Measurements from ENCODE around the gene DDX1.

DDX1 gene

DNA sequence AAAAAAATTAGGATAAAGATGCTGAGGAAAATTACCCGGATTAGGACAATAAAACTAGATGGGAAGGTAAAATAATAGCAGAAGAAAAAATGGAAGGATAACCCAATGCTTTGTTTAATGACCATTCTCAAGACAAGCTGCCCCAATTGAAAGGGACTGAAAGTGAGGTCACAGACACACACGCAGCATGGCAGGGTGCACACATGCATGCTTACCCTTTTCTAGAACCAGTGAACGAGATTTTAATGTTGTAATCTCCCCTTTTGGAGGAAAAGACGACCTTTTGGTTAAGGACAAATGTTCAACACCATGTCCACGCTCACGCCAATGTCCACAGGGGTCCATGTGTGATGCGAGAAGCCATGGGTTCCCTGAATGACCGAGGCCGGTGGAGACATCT lies 70.9 kb downstream of the DDX1 start:
- no peaks in the 10 kb centered on the region for H3K36me3 ChIP-seq (ENCODE audit: control insufficient read depth in 4 of 4, insufficient read depth in 4 of 4, low read length in 3 of 4)
- H3K27me3 ChIP-seq (replicated peaks in 2 of 5; ENCODE audit: control insufficient read depth in 4 of 5, insufficient read depth in 5 of 5, low read length in 4 of 5) = no peaks in the 10 kb centered on the region
- ChIA-PET POLR2A (interaction anchor here (0.7 kb wide), 1 partner anchor 598 kb away, joined by 3 read pairs; no protein-coding TSS in a partner anchor), CTCF (no interaction called here)
- no peaks in the 10 kb centered on the region for H3K4me1 ChIP-seq (ENCODE audit: control extremely low read depth in 1 of 4, control insufficient read depth in 4 of 4, insufficient read depth in 4 of 4, low read length in 3 of 4)
- H3K9me3 ChIP-seq (ENCODE audit: control extremely low read depth in 1 of 5, control insufficient read depth in 4 of 5, insufficient read depth in 2 of 5, low read depth in 1 of 5, low read length in 4 of 5) = peaks cover 0 to 8% (median 0%) of the 10 kb centered on the region in 5 experiments
- DNase-seq = no peak
- WGBS (ENCODE audit: insufficient coverage) = 95% methylated on average over 9 of the region's 9 CpGs
- no peak overlapping the region for H3K4me3 ChIP-seq (ENCODE audit: control insufficient read depth in 1 of 7, extremely low read depth in 1 of 7, insufficient read depth in 4 of 7, low read depth in 2 of 7, low read length in 6 of 7)
- H3K27ac ChIP-seq (ENCODE audit: insufficient read depth in 1 of 2, low read depth in 1 of 2, low read length in 2 of 2, poor library complexity in 1 of 2, severe bottlenecking in 2 of 2) = no peak overlapping the region

- Histone ChIP-seq H3K36me3 (ENCODE audit: control insufficient read depth in 4 of 4, insufficient read depth in 4 of 4, low read length in 3 of 4) (no peaks in the 10 kb centered on the region), H3K4me3 (ENCODE audit: control insufficient read depth in 1 of 7, extremely low read depth in 1 of 7, insufficient read depth in 4 of 7, low read depth in 2 of 7, low read length in 6 of 7) (no peak overlapping the region), H3K4me1 (ENCODE audit: control extremely low read depth in 1 of 4, control insufficient read depth in 4 of 4, insufficient read depth in 4 of 4, low read length in 3 of 4) (no peaks in the 10 kb centered on the region), H3K27me3 (replicated peaks in 2 of 5; ENCODE audit: control insufficient read depth in 4 of 5, insufficient read depth in 5 of 5, low read length in 4 of 5) (no peaks in the 10 kb centered on the region), H3K27ac (ENCODE audit: insufficient read depth in 1 of 2, low read depth in 1 of 2, low read length in 2 of 2, poor library complexity in 1 of 2, severe bottlenecking in 2 of 2) (no peak overlapping the region), H3K9me3 (ENCODE audit: control extremely low read depth in 1 of 5, control insufficient read depth in 4 of 5, insufficient read depth in 2 of 5, low read depth in 1 of 5, low read length in 4 of 5) (peaks cover 0 to 5% (median 0%) of the 10 kb centered on the region in 5 experiments)
- ChIA-PET CTCF (no interaction called here), POLR2A (no interaction called here)
- 100% methylated on average over 4 of the region's 4 CpGs for WGBS (ENCODE audit: insufficient coverage)
- no peak for DNase-seq
Observed at GRCh38 chr2:15663802-15664201, 72.1 kb downstream of the DDX1 start.

GRCh38 chr2:15664273-15665066 lies 72.8 kb downstream of the DDX1 start:
- ChIA-PET POLR2A (no interaction called here), CTCF (no interaction called here)
- Histone ChIP-seq H3K4me3 (ENCODE audit: control insufficient read depth in 1 of 7, extremely low read depth in 1 of 7, insufficient read depth in 4 of 7, low read depth in 2 of 7, low read length in 6 of 7) (no peak overlapping the region), H3K27ac (ENCODE audit: insufficient read depth in 1 of 2, low read depth in 1 of 2, low read length in 2 of 2, poor library complexity in 1 of 2, severe bottlenecking in 2 of 2) (no peak overlapping the region), H3K4me1 (ENCODE audit: control extremely low read depth in 1 of 4, control insufficient read depth in 4 of 4, insufficient read depth in 4 of 4, low read length in 3 of 4) (no peaks in the 10 kb centered on the region), H3K36me3 (ENCODE audit: control insufficient read depth in 4 of 4, insufficient read depth in 4 of 4, low read length in 3 of 4) (no peaks in the 10 kb centered on the region), H3K9me3 (ENCODE audit: control extremely low read depth in 1 of 5, control insufficient read depth in 4 of 5, insufficient read depth in 2 of 5, low read depth in 1 of 5, low read length in 4 of 5) (peaks cover 0 to 3% (median 0%) of the 10 kb centered on the region in 5 experiments), H3K27me3 (replicated peaks in 2 of 5; ENCODE audit: control insufficient read depth in 4 of 5, insufficient read depth in 5 of 5, low read length in 4 of 5) (no peaks in the 10 kb centered on the region)
- no peak for DNase-seq
- WGBS (ENCODE audit: insufficient coverage) = 97% methylated on average over 31 of the region's 31 CpGs

DNA sequence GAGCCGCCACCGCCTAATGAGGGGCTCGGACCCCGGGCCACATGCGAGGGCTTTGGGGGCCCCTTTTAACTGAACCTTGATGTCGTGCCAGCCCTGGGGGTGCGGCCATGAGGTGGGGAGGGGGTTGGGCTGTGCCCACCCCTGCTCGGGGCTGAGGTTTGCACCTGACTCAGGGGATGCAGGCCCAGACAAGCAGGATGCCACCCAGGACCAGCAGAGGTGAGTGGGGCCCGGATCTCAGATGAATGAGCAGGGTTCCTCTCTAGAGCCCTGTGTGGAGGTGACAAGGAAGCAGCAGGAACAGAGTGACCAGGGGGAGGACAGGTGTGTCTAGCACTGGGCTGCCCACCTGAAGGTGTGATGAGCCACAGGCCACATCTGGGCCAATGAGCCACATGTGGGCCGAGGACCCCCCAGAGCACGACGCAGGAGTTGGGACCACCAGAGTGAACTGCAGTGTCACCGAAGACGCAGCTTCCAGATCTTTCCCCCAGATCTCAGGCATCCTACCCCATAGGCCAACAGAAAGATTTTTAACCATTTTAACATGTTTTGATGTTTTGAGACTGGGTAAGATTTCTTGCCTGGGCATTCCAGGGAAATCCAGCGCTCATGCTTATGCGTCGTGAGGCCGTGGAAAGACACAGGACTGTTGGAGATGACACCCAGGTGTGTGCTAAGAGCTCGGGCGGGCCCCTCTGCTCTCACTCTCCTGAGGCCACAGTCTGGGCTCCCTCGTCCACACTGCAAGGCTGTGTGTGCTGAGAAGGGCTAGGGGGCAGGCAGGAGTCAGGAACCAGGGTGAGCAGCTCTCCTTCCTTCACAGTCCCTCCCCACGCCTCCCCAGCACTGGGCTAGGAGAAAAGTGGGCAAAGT lies 73.6 kb downstream of the DDX1 start:
- Histone ChIP-seq H3K27me3 (replicated peaks in 2 of 5; ENCODE audit: control insufficient read depth in 4 of 5, insufficient read depth in 5 of 5, low read length in 4 of 5) (no peaks in the 10 kb centered on the region), H3K4me3 (ENCODE audit: control insufficient read depth in 1 of 7, extremely low read depth in 1 of 7, insufficient read depth in 4 of 7, low read depth in 2 of 7, low read length in 6 of 7) (no peak overlapping the region), H3K9me3 (ENCODE audit: control extremely low read depth in 1 of 5, control insufficient read depth in 4 of 5, insufficient read depth in 2 of 5, low read depth in 1 of 5, low read length in 4 of 5) (peaks cover 0 to 3% (median 0%) of the 10 kb centered on the region in 5 experiments), H3K36me3 (ENCODE audit: control insufficient read depth in 4 of 4, insufficient read depth in 4 of 4, low read length in 3 of 4) (no peaks in the 10 kb centered on the region), H3K27ac (ENCODE audit: insufficient read depth in 1 of 2, low read depth in 1 of 2, low read length in 2 of 2, poor library complexity in 1 of 2, severe bottlenecking in 2 of 2) (no peak overlapping the region), H3K4me1 (ENCODE audit: control extremely low read depth in 1 of 4, control insufficient read depth in 4 of 4, insufficient read depth in 4 of 4, low read length in 3 of 4) (no peaks in the 10 kb centered on the region)
- DNase-seq = no peak
- POLR2A ChIA-PET = no interaction called here
- CTCF ChIA-PET = no interaction called here
- WGBS (ENCODE audit: insufficient coverage) = 99% methylated on average over 21 of the region's 22 CpGs

- CTCF ChIA-PET = no interaction called here
- DNase-seq = no peak
- no peak overlapping the region for H3K4me3 ChIP-seq (ENCODE audit: control insufficient read depth in 1 of 7, extremely low read depth in 1 of 7, insufficient read depth in 4 of 7, low read depth in 2 of 7, low read length in 6 of 7)
- H3K27me3 ChIP-seq (replicated peaks in 2 of 5; ENCODE audit: control insufficient read depth in 4 of 5, insufficient read depth in 5 of 5, low read length in 4 of 5) = no peaks in the 10 kb centered on the region
- H3K9me3 ChIP-seq (ENCODE audit: control extremely low read depth in 1 of 5, control insufficient read depth in 4 of 5, insufficient read depth in 2 of 5, low read depth in 1 of 5, low read length in 4 of 5) = peaks cover 0 to 3% (median 0%) of the 10 kb centered on the region in 5 experiments
- H3K4me1 ChIP-seq (ENCODE audit: control extremely low read depth in 1 of 4, control insufficient read depth in 4 of 4, insufficient read depth in 4 of 4, low read length in 3 of 4) = no peaks in the 10 kb centered on the region
- POLR2A ChIA-PET = no interaction called here
- H3K36me3 ChIP-seq (ENCODE audit: control insufficient read depth in 4 of 4, insufficient read depth in 4 of 4, low read length in 3 of 4) = no peaks in the 10 kb centered on the region
- no peak overlapping the region for H3K27ac ChIP-seq (ENCODE audit: insufficient read depth in 1 of 2, low read depth in 1 of 2, low read length in 2 of 2, poor library complexity in 1 of 2, severe bottlenecking in 2 of 2)
- 97% methylated on average over 6 of the region's 9 CpGs for whole genome bisulfite sequencing (ENCODE audit: insufficient coverage)
Observed at GRCh38 chr2:15665943-15666460, 74.3 kb downstream of the DDX1 start.

- peaks cover 0 to 3% (median 2%) of the 10 kb centered on the region in 5 experiments for H3K9me3 ChIP-seq (ENCODE audit: control extremely low read depth in 1 of 5, control insufficient read depth in 4 of 5, insufficient read depth in 2 of 5, low read depth in 1 of 5, low read length in 4 of 5)
- no peaks in the 10 kb centered on the region for H3K36me3 ChIP-seq (ENCODE audit: control insufficient read depth in 4 of 4, insufficient read depth in 4 of 4, low read length in 3 of 4)
- H3K4me3 ChIP-seq (ENCODE audit: control insufficient read depth in 1 of 7, extremely low read depth in 1 of 7, insufficient read depth in 4 of 7, low read depth in 2 of 7, low read length in 6 of 7) = no peak overlapping the region
- ChIA-PET CTCF (no interaction called here), POLR2A (no interaction called here)
- DNase-seq = no peak
- WGBS (ENCODE audit: insufficient coverage) = 88% methylated on average over 16 of the region's 16 CpGs
- no peak overlapping the region for H3K27ac ChIP-seq (ENCODE audit: insufficient read depth in 1 of 2, low read depth in 1 of 2, low read length in 2 of 2, poor library complexity in 1 of 2, severe bottlenecking in 2 of 2)
- no peaks in the 10 kb centered on the region for H3K27me3 ChIP-seq (replicated peaks in 2 of 5; ENCODE audit: control insufficient read depth in 4 of 5, insufficient read depth in 5 of 5, low read length in 4 of 5)
- no peaks in the 10 kb centered on the region for H3K4me1 ChIP-seq (ENCODE audit: control extremely low read depth in 1 of 4, control insufficient read depth in 4 of 4, insufficient read depth in 4 of 4, low read length in 3 of 4)
Observed at GRCh38 chr2:15666861-15667808, 75.5 kb downstream of the DDX1 start.
